ENCODE data around the gene ZNF335. TPM values are rescaled to one million over a fixed set of nuclear protein-coding genes. Genes with fewer than 3 reads are reported as not detected.
A peak's percentile ranks its signal among the peaks of the same experiment; 100 is the strongest.

ZNF335 gene, protein sequence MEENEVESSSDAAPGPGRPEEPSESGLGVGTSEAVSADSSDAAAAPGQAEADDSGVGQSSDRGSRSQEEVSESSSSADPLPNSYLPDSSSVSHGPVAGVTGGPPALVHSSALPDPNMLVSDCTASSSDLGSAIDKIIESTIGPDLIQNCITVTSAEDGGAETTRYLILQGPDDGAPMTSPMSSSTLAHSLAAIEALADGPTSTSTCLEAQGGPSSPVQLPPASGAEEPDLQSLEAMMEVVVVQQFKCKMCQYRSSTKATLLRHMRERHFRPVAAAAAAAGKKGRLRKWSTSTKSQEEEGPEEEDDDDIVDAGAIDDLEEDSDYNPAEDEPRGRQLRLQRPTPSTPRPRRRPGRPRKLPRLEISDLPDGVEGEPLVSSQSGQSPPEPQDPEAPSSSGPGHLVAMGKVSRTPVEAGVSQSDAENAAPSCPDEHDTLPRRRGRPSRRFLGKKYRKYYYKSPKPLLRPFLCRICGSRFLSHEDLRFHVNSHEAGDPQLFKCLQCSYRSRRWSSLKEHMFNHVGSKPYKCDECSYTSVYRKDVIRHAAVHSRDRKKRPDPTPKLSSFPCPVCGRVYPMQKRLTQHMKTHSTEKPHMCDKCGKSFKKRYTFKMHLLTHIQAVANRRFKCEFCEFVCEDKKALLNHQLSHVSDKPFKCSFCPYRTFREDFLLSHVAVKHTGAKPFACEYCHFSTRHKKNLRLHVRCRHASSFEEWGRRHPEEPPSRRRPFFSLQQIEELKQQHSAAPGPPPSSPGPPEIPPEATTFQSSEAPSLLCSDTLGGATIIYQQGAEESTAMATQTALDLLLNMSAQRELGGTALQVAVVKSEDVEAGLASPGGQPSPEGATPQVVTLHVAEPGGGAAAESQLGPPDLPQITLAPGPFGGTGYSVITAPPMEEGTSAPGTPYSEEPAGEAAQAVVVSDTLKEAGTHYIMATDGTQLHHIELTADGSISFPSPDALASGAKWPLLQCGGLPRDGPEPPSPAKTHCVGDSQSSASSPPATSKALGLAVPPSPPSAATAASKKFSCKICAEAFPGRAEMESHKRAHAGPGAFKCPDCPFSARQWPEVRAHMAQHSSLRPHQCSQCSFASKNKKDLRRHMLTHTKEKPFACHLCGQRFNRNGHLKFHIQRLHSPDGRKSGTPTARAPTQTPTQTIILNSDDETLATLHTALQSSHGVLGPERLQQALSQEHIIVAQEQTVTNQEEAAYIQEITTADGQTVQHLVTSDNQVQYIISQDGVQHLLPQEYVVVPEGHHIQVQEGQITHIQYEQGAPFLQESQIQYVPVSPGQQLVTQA (N-terminal part only)
- 6.0 and 9.0 TPM in 2 replicates for total RNA-seq

- peak; percentile 93 to 97 for DNase-seq (ENCODE audit: low read depth in 2 of 2)
Measured at GRCh38 chr20:45971675-45972499, at the start of gene ZNF335. TSS of gene ZNF335 (minus strand) at chr20:45972203. CDS start at chr20:45971410, 793 bp downstream.

DNA sequence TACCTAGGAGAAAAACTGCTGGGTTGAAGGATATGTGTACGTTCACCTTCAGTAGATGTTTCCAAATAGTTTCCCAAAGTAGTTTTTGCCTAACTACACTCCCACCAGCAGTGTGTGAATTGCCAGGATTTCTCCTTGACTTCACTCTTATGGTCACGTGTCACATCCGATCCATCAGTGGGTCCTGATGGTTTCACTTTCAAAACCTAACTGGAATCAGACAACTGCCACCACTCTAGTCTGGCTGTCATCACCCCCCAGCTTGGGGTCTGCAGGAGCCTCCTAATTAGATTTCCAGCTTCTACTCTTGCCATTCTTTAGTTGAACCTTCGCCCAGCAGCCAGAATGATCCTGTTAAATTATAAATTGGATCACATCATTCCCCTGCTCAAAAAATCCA lies 48.6 kb upstream of the ZNF335 start:
- no peak for DNase-seq (ENCODE audit: low read depth in 2 of 2)

DNA sequence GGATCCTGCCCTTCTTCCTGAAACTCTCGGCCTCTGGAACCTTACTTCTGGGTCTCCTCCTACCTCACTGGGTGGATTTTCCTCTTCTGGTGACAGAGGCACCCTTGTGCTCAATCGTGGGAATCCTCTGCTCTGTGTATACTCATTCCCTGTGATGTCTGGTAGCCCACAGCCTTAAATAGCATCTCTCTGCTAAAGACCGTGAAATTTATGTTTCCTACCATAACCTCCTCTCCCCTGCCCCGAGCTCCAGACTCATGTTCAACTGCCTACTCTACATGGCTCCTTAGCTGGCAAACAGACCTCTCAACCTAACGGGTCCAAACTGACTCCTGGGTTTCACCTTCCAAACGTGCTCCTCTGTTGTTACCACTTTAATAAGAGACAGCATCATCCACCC lies 46.6 kb upstream of the ZNF335 start:
- no peak for DNase-seq (ENCODE audit: low read depth in 2 of 2)

DNA sequence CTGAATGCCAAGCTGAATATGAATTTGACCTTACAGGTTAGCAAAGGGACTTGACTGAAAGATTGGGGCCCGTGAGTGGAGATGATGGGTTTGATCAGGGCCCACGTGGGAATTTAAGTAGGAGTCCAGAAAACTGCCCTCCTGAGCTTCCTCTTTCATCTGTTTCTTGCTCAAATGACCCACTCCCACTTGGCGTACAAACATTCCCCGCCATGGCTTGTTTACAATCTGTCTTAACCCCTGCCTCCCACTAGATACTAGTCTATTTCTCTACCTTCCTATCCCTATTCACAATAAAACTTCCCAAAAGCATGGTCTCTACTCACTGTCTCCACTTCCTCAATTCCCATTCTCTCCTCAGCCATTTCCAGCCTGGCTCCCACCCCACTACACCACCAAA lies 46.1 kb upstream of the ZNF335 start:
- no peak for DNase-seq (ENCODE audit: low read depth in 2 of 2)

- DNase-seq (ENCODE audit: low read depth in 2 of 2): no peak
Measured at GRCh38 chr20:46017272-46017671, 45.3 kb upstream of the ZNF335 start.

GRCh38 chr20:46014517-46015396 lies 42.8 kb upstream of the ZNF335 start:
- no peak for DNase-seq (ENCODE audit: low read depth in 2 of 2)

GRCh38 chr20:46013829-46014516 lies 42.0 kb upstream of the ZNF335 start:
- DNase-seq (ENCODE audit: low read depth in 2 of 2): peak; percentile 6 to 47

GRCh38 chr20:46013322-46013828 lies 41.4 kb upstream of the ZNF335 start:
- DNase-seq (ENCODE audit: low read depth in 2 of 2): no peak

DNA sequence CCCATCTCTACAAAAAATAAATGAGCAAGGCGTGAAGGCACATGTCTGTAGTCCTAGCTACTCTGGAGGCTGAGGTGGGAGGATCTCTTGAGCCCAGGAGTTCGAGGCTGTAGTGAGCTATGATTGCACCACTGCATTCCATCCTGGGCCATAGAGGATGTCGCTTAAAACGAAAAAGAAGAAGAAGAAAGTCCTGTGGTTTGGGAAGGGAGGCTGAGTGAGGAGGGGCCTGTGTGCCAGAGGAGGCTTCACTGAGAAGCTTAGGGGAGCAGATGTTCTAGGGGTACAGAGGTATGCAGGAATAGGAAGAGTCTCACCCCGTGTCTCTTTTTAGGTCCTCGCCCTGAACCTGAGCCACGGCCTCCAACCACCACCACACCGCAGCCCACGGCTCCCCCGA lies 40.9 kb upstream of the ZNF335 start:
- DNase-seq (ENCODE audit: low read depth in 2 of 2): no peak

GRCh38 chr20:46011631-46012482 lies 39.9 kb upstream of the ZNF335 start:
- peak in 1 of 2 donors; percentile 57 for DNase-seq (ENCODE audit: low read depth in 2 of 2)

GRCh38 chr20:46010491-46011391 lies 38.7 kb upstream of the ZNF335 start:
- no peak for DNase-seq (ENCODE audit: low read depth in 2 of 2)

GRCh38 chr20:46009816-46010215 lies 37.8 kb upstream of the ZNF335 start:
- no peak for DNase-seq (ENCODE audit: low read depth in 2 of 2)

- DNase-seq (ENCODE audit: low read depth in 2 of 2): no peak
Measured at GRCh38 chr20:46007671-46008070, 35.7 kb upstream of the ZNF335 start.

GRCh38 chr20:46006964-46007363 lies 35.0 kb upstream of the ZNF335 start:
- DNase-seq (ENCODE audit: low read depth in 2 of 2): no peak

- DNase-seq (ENCODE audit: low read depth in 2 of 2): no peak
Measured at GRCh38 chr20:46006022-46006705, 34.2 kb upstream of the ZNF335 start.

GRCh38 chr20:46004889-46005473 lies 33.0 kb upstream of the ZNF335 start:
- DNase-seq (ENCODE audit: low read depth in 2 of 2): no peak
